Right lung (tissue), 10 donors: ENCODE data around the gene SERGEF. TPM values are rescaled to one million over a fixed set of nuclear protein-coding genes. Genes with fewer than 3 reads are reported as not detected.

Experiments used
- DNase-seq, 2 donors: peaks; one replicate each; pipeline ENCODE4 v3.0.0-alpha.2; 2013
- long read RNA-seq, 8 donors: transcript quantifications; one replicate each; lab custom pipeline, GENCODE V29; 2026
- polyA plus RNA-seq, 5 donors: library from polyadenylated mRNA; unstranded; fragments of 120-200 nt; gene quantifications; one replicate each; pipeline versions ENCODE4 v1.2.1 to v1.2.3, GENCODE V29; 2013; ENCODE audit warnings: inconsistent platforms in 1 of 5, low replicate concordance in 1 of 5; ENCODE audit not compliant: insufficient read length in 5 of 5, insufficient read depth in 1 of 5

SERGEF gene
- polyA plus RNA-seq, result 10 to 100 TPM; 16.1 to 20.6 (median 17.9) TPM
- long read RNA-seq, donor 1, partial matches to known transcripts, result 0 of 2 reads
- long read RNA-seq, donor 1, other reads (novel, unspliced or antisense), result 0 of 2 reads
- long read RNA-seq, donor 2, partial matches to known transcripts, result 0 of 1 reads
- long read RNA-seq, donor 2, other reads (novel, unspliced or antisense), result 0 of 1 reads
- long read RNA-seq, donor 3, partial matches to known transcripts, result 0 of 1 reads
- long read RNA-seq, donor 3, other reads (novel, unspliced or antisense), result 0 of 1 reads
- long read RNA-seq, donor 4, partial matches to known transcripts, result 0 of 2 reads
- long read RNA-seq, donor 4, other reads (novel, unspliced or antisense), result 0 of 2 reads
- long read RNA-seq, donor 5, transcript SERGEF-201 (11 exons, 1,566 nt), result major isoform, 5 of 6 reads
- long read RNA-seq, donor 5, partial matches to known transcripts, result 0 of 6 reads
- long read RNA-seq, donor 5, other reads (novel, unspliced or antisense), result 0 of 6 reads
- long read RNA-seq, donor 6, partial matches to known transcripts, result 0 of 5 reads
- long read RNA-seq, donor 6, other reads (novel, unspliced or antisense), result 0 of 5 reads
- long read RNA-seq, donor 7, partial matches to known transcripts, result 0 of 1 reads
- long read RNA-seq, donor 7, other reads (novel, unspliced or antisense), result 0 of 1 reads
- long read RNA-seq, donor 8, result 0 reads

- peak; percentile 74 to 78 for DNase-seq
Measured at GRCh38 chr11:18012906-18013781, at the start of gene SERGEF. TSS of gene SERGEF (minus strand) at chr11:18013047. CDS start at chr11:18013010, 37 bp downstream.

GRCh38 chr11:18061351-18061750 lies 48.5 kb upstream of the SERGEF start:
- DNase-seq, result no peak

- DNase-seq, result no peak
Measured at GRCh38 chr11:18056561-18057181, 43.8 kb upstream of the SERGEF start.

- DNase-seq, result no peak
Measured at GRCh38 chr11:18054511-18055103, 41.8 kb upstream of the SERGEF start.

GRCh38 chr11:18050848-18051247 lies 38.0 kb upstream of the SERGEF start:
- no peak for DNase-seq

GRCh38 chr11:18046116-18046777 lies 33.4 kb upstream of the SERGEF start, which contains the start of gene TPH1:
TSS of gene TPH1 (minus strand) at chr11:18046269. CDS start at chr11:18040762, 5,507 bp downstream.
- DNase-seq, result peak; percentile 7 to 18

GRCh38 chr11:18036456-18036855 lies 23.6 kb upstream of the SERGEF start:
- DNase-seq, result no peak

GRCh38 chr11:18027475-18027874 lies 14.6 kb upstream of the SERGEF start:
- no peak for DNase-seq

GRCh38 chr11:18022419-18022818 lies 9.6 kb upstream of the SERGEF start:
- no peak for DNase-seq

- no peak for DNase-seq
Measured at GRCh38 chr11:18019650-18020049, 6.8 kb upstream of the SERGEF start.

- DNase-seq, result no peak
Measured at GRCh38 chr11:18016789-18017188, 3.9 kb upstream of the SERGEF start.

- no peak for DNase-seq
Measured at GRCh38 chr11:18014876-18015275, 2.0 kb upstream of the SERGEF start.

- DNase-seq, result peak in 1 of 2 donors; percentile 2
Measured at GRCh38 chr11:18013790-18014507, 1.1 kb upstream of the SERGEF start.

- peak; percentile 4 to 17 for DNase-seq
Measured at GRCh38 chr11:18012122-18012905, 533 bp downstream of the SERGEF start.

GRCh38 chr11:18011633-18012032 lies 1.2 kb downstream of the SERGEF start:
- no peak for DNase-seq

- DNase-seq, result no peak
Measured at GRCh38 chr11:18010977-18011586, 1.8 kb downstream of the SERGEF start.

GRCh38 chr11:18010121-18010670 lies 2.7 kb downstream of the SERGEF start:
- no peak for DNase-seq
